Esophagus squamous epithelium (tissue), 4 donors: ENCODE results near the gene INSC.

Experiments
- CTCF ChIP-seq, 6 experiments: fragments of 450-650 bp in 4 of 6; fragments of 200-600 bp in 2 of 6; sonication (generic) in 2 of 6; IDR thresholded peaks; one replicate each; pipeline ENCODE4 v1.5.1; 2016 to 2019; ENCODE audit warnings: antibody characterized with exemption in 6 of 6, mild to moderate bottlenecking in 4 of 6, moderate library complexity in 4 of 6
- POLR2A ChIP-seq, 4 donors: fragments of 450-650 bp; IDR thresholded peaks; one replicate each; pipeline ENCODE4 v1.6.1; 2017; ENCODE audit warnings: antibody characterized with exemption in 4 of 4, mild to moderate bottlenecking in 4 of 4, moderate library complexity in 3 of 4

- TF ChIP-seq CTCF (IDR thresholded peaks at IDR 0.05) (no peak), POLR2A (IDR thresholded peaks at IDR 0.05) (no peak)
Measured at GRCh38 chr11:15150507-15150906, 35.8 kb downstream of the INSC start.
